Lower lobe of right lung (tissue), 2 donors: ENCODE results near the gene ACOXL. TPM values are rescaled to one million over a fixed set of nuclear protein-coding genes. Genes with fewer than 3 reads are reported as not detected.

ENCODE experiments used
- ATAC-seq, 2 donors: fragments of 200-7000 bp; cut with Tn5 transposase; one replicate each; pipeline ENCODE4 v1.9.1; 2020 to 2022; ENCODE audit warnings: mild to moderate bottlenecking in 2 of 2, moderate library complexity in 2 of 2
- DNase-seq: peaks from one replicate; pipeline ENCODE4 v3.0.0-alpha.2; 2020
- H3K27ac ChIP-seq: fragments of 200-600 bp; one replicate; pipeline ENCODE4 v1.8.0; 2022
- H3K27me3 ChIP-seq: fragments of 200-600 bp; one replicate; pipeline ENCODE4 v1.8.0; 2022; ENCODE audit warnings: low read depth
- H3K36me3 ChIP-seq: fragments of 200-600 bp; one replicate; pipeline ENCODE4 v1.8.0; 2022; ENCODE audit warnings: mild to moderate bottlenecking
- H3K4me1 ChIP-seq: fragments of 200-600 bp; one replicate; pipeline ENCODE4 v1.8.0; 2022
- H3K4me3 ChIP-seq: fragments of 200-600 bp; one replicate; pipeline ENCODE4 v1.8.0; 2022; ENCODE audit warnings: mild to moderate bottlenecking
- H3K9me3 ChIP-seq: fragments of 200-600 bp; one replicate; pipeline ENCODE4 v1.8.0; 2022
- intact Hi-C: fragments of 100-400 bp; cut with DNase I; formaldehyde crosslinking; loops from one replicate; pipeline ENCODE4 v1.11.0; 2022
- total RNA-seq: library from RNA; stranded (reverse); fragmentation: NEBNext Ultra II Directional; extraction: Animal tissue kit (Norgen Biotek cat#: 25700); gene quantifications from one replicate; pipeline ENCODE4 v1.2.1, GENCODE V29; 2021
- TF ChIP-seq, protein P1 (sequence below): fragments of 200-600 bp; IDR thresholded peaks from one replicate; pipeline ENCODE4 v1.8.0; 2022; ENCODE audit warnings: antibody characterized with exemption, mild to moderate bottlenecking
- donor health status: DM: no; HTN: yes; CAD: no; lungs with severe emphysema.

Gene ACOXL
- total RNA-seq, 1 donor from 2014 or later, result 38.5 TPM

DNA sequence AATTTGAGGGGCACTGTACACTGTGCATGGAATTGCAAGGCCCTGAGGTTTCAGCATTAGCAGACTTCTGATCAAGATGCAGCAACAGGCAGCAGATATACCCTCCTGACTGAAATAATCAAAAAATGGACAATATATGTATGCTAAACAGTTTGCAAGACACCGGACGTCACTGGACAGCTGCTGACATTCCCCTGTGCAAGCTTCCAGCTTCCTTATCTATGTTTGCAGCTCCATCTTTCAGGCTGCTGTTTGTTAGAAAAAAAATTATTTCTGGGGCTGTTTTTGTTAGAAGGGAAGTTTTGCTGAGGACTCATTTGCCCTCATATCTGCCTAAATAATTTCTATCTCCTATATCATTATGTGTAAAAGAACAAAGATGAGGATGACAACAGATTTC is 208.9 kb downstream of the ACOXL start:
- Histone ChIP-seq H3K4me3 (no peak overlapping the region), H3K36me3 (no peaks in the 10 kb centered on the region), H3K4me1 (no peaks in the 10 kb centered on the region), H3K27ac (no peak overlapping the region), H3K27me3 (no peaks in the 10 kb centered on the region), H3K9me3 (no peaks in the 10 kb centered on the region)
- intact Hi-C loops, result no loop called here
- no peak for DNase-seq
- no peak for ATAC-seq
- TF ChIP-seq, protein P1, sequence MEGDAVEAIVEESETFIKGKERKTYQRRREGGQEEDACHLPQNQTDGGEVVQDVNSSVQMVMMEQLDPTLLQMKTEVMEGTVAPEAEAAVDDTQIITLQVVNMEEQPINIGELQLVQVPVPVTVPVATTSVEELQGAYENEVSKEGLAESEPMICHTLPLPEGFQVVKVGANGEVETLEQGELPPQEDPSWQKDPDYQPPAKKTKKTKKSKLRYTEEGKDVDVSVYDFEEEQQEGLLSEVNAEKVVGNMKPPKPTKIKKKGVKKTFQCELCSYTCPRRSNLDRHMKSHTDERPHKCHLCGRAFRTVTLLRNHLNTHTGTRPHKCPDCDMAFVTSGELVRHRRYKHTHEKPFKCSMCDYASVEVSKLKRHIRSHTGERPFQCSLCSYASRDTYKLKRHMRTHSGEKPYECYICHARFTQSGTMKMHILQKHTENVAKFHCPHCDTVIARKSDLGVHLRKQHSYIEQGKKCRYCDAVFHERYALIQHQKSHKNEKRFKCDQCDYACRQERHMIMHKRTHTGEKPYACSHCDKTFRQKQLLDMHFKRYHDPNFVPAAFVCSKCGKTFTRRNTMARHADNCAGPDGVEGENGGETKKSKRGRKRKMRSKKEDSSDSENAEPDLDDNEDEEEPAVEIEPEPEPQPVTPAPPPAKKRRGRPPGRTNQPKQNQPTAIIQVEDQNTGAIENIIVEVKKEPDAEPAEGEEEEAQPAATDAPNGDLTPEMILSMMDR, result no peak

DNA sequence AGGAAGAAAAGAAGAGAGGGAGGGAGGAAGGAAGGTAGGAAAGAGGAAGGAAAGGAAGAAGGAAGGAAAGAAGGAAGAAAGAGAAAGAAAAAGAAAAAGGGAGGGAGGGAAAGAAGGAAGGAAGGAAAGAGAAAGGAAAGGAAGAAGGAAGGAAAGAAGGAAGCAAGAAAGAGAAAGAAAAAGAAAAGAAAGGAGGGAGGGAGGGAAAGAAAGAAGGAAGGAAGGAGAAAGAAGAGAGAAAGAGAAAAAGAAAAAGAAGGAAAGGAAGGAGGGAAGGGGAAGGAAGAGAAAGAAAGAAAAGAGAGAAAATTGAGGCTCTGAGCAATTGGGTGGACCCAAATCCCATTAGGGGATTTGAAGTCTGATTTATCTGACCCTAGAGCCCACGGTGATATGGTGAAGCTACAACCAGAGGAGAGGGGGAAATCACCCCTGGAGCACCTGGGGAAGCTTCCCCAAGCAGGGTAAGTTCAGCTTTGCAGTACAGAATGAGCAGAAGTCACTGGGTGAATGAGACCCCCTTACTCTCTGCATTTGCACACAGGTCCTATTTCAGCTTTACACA is 210.8 kb downstream of the ACOXL start:
- intact Hi-C loops, result no loop called here
- DNase-seq (no peak), ATAC-seq (no peak)
- no peaks in the 10 kb centered on the region for H3K27me3 ChIP-seq
- TF ChIP-seq, protein P1, result no peak
- H3K4me3 ChIP-seq, result no peak overlapping the region
- peaks cover 14% of the 10 kb centered on the region for H3K4me1 ChIP-seq
- H3K27ac ChIP-seq, result no peak overlapping the region
- H3K9me3 ChIP-seq, result no peaks in the 10 kb centered on the region
- H3K36me3 ChIP-seq, result no peaks in the 10 kb centered on the region

DNA sequence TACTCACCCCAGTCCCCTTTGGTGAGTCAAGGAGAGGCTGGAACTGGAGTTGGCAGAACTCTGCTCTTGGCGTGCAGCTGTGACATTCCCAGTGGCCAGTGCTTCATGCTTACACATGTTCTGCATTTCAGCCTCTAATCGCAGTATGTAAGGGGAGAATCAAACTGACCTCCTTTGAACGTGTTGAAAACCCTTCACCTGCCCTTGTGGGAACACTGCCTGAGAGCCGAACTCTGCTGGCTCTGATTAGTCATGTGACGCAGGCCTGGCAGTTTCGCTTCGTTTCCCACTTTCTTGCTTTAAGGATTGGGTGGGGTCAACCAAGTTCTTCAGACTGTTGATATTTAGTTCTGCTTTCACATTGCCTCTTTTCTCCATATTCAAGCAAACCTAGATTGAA is 214.5 kb downstream of the ACOXL start:
- intact Hi-C loops, result no loop called here
- Histone ChIP-seq H3K9me3 (no peaks in the 10 kb centered on the region), H3K36me3 (no peaks in the 10 kb centered on the region), H3K27me3 (no peaks in the 10 kb centered on the region), H3K4me3 (no peak overlapping the region), H3K4me1 (peaks cover 14% of the 10 kb centered on the region), H3K27ac (no peak overlapping the region)
- DNase-seq, result peak; percentile 66
- TF ChIP-seq, protein P1, result no peak
- peak; percentile 83 to 84 for ATAC-seq

DNA sequence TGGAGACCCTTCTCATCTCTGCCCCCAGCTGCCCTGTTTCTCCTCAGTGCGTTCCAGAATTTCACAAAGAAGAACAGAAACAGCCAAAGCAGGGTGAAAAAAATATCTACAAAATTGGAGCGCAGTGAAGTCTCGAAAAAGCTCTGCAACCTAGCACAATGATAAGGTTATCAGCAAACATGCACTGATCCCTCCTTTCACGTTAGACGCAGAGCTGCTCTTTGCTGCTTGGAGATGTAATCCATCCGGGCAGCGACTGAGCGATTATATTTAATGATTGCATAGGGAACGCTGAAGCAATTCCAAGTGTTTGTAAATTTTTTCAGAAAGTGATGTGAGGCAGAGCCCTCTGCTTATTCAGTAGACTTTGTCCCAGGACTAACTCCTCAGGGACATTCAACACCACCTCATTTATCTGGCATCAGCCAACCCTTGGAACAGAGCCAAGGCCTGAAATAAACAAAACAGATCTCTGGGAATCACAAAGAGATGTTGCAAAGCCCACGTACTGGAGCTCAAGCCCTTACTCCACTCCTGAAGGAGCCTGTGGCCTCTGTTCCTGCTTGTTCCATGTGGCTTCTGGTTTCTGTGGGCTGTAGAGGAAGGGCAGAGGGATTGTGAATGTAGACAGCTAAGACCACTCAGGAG is 215.8 kb downstream of the ACOXL start:
- no peak for DNase-seq
- TF ChIP-seq, protein P1, result no peak
- Histone ChIP-seq H3K27ac (peak overlapping the region; percentile 26), H3K9me3 (no peaks in the 10 kb centered on the region), H3K36me3 (no peaks in the 10 kb centered on the region), H3K4me3 (no peak overlapping the region), H3K4me1 (peaks cover 14% of the 10 kb centered on the region), H3K27me3 (no peaks in the 10 kb centered on the region)
- intact Hi-C loops, result no loop called here
- peak in 1 of 2 donors; percentile 54 for ATAC-seq

DNA sequence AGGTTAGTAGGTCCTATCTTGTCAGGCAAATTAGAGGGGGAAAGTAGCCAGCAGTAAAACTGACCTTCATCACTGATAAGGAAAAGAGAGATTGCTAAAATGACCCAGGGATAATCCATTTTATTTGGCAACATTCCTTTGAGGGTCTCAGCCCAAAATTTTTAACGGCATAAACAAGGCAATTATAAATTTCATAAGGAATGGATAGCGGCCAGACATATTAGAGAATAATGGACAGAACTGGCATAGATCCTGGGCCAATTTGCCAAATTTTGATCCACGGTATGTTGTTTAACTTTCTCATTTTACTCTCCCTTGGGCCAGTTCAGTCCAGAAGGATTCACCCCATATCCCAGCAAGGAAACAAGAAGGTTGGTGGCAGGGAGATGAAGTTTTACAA is 217.9 kb downstream of the ACOXL start:
- H3K9me3 ChIP-seq, result no peaks in the 10 kb centered on the region
- H3K27me3 ChIP-seq, result no peaks in the 10 kb centered on the region
- no peak overlapping the region for H3K27ac ChIP-seq
- intact Hi-C loops, result no loop called here
- DNase-seq (no peak), ATAC-seq (no peak)
- H3K4me1 ChIP-seq, result peaks cover 14% of the 10 kb centered on the region
- H3K36me3 ChIP-seq, result no peaks in the 10 kb centered on the region
- TF ChIP-seq, protein P1, result no peak
- no peak overlapping the region for H3K4me3 ChIP-seq
